Fibroblast of lung (primary cell): Measurements from ENCODE around the gene OS9.

Experiments used
- CTCF ChIP-seq, 2 donors: IDR thresholded peaks in 1 of 2; conservative IDR thresholded peaks in 1 of 2; 1 replicate in 1 of 2; 2 replicates in 1 of 2; pipeline ENCODE4 v1.5.1; 2011 to 2012; ENCODE audit warnings: low read length in 2 of 2, control low read depth in 1 of 2, inconsistent platforms in 1 of 2, low read depth in 1 of 2, mild to moderate bottlenecking in 1 of 2
- EZH2 ChIP-seq: IDR thresholded peaks from 2 replicates; pipeline ENCODE4 v1.5.1; 2012; ENCODE audit warnings: low read length, control low read depth, mild to moderate bottlenecking; ENCODE audit errors: missing control alignments

DNA sequence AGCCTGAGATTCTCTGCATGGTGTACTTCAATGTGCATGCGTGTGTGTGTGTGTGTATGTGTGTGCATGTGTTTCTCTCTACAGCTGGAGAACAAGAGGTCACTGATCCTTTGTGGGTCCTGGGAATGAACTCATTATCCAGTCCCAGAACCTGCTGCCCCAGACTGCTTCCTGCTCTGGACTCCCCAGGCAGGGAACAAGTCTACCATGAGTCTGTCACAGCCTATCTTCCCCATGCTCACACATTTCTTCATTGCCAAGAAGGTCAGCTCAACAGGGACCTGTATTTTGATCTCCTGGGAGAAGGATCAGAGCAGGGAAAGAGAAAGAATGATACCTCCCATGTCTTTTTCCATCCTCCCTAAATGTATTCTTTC lies 47.5 kb downstream of the OS9 start:
- no peak for TF ChIP-seq CTCF (conservative IDR thresholded peaks at IDR 0.05 in 1 of 2, IDR thresholded peaks at IDR 0.05 in 1 of 2; ENCODE audit: low read depth in 1 of 2, low read length in 2 of 2)
- no peak for TF ChIP-seq EZH2
